PC-9 (cell line): ENCODE measurements around the gene IL2RA.

ENCODE experiments used
- EZH2 ChIP-seq: fragments of 200-600 bp; sonication (generic); IDR thresholded peaks from 2 replicates; pipeline ENCODE4 v1.8.0; 2017; ENCODE audit warnings: antibody characterized with exemption, low read depth
- TF ChIP-seq, protein P1 (sequence below): fragments of 200-600 bp; sonication (generic); conservative IDR thresholded peaks from 2 replicates; pipeline ENCODE4 v1.6.1; 2017; ENCODE audit warnings: mixed run types, antibody characterized with exemption, mild to moderate bottlenecking, moderate library complexity

DNA sequence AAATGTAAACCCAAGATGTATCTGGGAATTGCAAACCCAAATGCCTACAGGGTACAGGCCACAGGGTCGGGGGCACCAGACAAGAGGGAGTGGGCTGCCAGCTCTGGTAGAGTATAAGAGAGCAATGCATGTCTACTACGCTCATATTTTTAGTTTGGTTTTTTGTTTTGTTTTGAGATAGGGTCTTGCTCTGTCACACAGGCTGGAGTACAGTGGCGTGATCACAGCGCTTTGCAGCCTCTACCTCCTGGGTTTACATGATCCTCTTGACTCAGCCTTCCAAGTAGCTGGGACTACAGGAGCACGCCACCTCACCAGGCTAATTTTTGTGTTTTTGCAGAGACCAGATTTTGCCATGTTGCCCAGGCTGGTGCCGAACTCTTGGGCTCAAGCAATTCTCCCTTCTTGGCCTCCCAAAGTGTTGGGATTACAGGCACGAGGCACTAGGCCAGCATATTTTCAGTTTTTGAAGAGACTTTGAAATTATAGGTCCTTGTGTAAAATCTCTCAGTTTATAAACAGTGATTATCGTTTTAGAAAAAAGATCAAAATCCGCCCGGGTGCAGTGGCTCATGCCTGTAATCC is 73.7 kb downstream of the IL2RA start:
- TF ChIP-seq EZH2 = no peak
- TF ChIP-seq, protein P1, sequence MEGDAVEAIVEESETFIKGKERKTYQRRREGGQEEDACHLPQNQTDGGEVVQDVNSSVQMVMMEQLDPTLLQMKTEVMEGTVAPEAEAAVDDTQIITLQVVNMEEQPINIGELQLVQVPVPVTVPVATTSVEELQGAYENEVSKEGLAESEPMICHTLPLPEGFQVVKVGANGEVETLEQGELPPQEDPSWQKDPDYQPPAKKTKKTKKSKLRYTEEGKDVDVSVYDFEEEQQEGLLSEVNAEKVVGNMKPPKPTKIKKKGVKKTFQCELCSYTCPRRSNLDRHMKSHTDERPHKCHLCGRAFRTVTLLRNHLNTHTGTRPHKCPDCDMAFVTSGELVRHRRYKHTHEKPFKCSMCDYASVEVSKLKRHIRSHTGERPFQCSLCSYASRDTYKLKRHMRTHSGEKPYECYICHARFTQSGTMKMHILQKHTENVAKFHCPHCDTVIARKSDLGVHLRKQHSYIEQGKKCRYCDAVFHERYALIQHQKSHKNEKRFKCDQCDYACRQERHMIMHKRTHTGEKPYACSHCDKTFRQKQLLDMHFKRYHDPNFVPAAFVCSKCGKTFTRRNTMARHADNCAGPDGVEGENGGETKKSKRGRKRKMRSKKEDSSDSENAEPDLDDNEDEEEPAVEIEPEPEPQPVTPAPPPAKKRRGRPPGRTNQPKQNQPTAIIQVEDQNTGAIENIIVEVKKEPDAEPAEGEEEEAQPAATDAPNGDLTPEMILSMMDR = no peak
